ENCODE data around the gene HAUS3. TPM values are rescaled to one million over a fixed set of nuclear protein-coding genes. Genes with fewer than 3 reads are reported as not detected.
"Not testable (repeated sequence)": the region's sequence is repeated elsewhere in the genome, so short reads cannot be mapped to it uniquely, and the experiment has no call there.

Gene HAUS3
- total and polyA plus RNA-seq, 4 donors: 2.3 to 13.9 (median 5.3) TPM

DNA sequence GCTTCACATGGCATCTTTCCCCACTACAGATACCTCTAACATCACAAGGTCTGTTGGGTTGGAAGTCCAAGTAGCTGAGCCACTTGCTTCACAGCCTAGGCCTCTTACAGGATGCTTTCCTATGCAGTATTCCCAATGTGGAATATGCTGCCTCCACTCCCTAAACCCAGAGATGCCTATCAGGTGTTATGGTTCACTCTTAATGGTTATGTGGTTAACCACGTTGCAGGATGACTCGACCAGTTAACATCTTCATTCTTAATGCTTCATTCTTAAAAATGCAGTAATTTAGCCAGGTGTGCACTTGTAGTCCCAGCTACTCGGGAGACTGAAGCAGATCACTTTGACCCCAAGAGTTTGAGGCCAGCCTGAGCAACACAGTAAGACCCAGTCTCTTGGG lies 24.2 kb downstream of the HAUS3 start:
- Histone ChIP-seq H3K36me3 (ENCODE audit: control insufficient read depth in 4 of 4, insufficient read depth in 3 of 4, low read depth in 1 of 4, low read length in 3 of 4) (peaks cover 0 to under 1% (median 0%) of the 10 kb centered on the region in 4 donors), H3K4me3 (ENCODE audit: low read depth in 1 of 3, low read length in 3 of 3) (no peak overlapping the region), H3K27me3 (ENCODE audit: control insufficient read depth in 4 of 4, insufficient read depth in 4 of 4, low read length in 3 of 4) (no peaks in the 10 kb centered on the region), H3K9ac (ENCODE audit: low read depth in 1 of 2, low read length in 2 of 2) (no peak overlapping the region), H3K27ac (ENCODE audit: low read depth in 1 of 2, low read length in 2 of 2) (no peak overlapping the region), H3K9me3 (ENCODE audit: control insufficient read depth in 4 of 4, low read length in 3 of 4) (no peaks in the 10 kb centered on the region), H3K4me1 (ENCODE audit: control insufficient read depth in 4 of 4, insufficient read depth in 4 of 4, low read length in 3 of 4) (no peaks in the 10 kb centered on the region)
- DNase-seq (ENCODE audit: low spot score): no peak
- WGBS: 74% methylated on average over 3 of the region's 3 CpGs
- TF ChIP-seq CTCF (IDR thresholded peaks at IDR 0.05; ENCODE audit: low read depth, low read length, missing input control): no peak
- TF ChIP-seq, protein P1, sequence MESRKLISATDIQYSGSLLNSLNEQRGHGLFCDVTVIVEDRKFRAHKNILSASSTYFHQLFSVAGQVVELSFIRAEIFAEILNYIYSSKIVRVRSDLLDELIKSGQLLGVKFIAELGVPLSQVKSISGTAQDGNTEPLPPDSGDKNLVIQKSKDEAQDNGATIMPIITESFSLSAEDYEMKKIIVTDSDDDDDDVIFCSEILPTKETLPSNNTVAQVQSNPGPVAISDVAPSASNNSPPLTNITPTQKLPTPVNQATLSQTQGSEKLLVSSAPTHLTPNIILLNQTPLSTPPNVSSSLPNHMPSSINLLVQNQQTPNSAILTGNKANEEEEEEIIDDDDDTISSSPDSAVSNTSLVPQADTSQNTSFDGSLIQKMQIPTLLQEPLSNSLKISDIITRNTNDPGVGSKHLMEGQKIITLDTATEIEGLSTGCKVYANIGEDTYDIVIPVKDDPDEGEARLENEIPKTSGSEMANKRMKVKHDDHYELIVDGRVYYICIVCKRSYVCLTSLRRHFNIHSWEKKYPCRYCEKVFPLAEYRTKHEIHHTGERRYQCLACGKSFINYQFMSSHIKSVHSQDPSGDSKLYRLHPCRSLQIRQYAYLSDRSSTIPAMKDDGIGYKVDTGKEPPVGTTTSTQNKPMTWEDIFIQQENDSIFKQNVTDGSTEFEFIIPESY (IDR thresholded peaks at IDR 0.05): no peak
- no peak for TF ChIP-seq EGR1 (IDR thresholded peaks at IDR 0.05; ENCODE audit: low read depth in 2 of 2)
- TF ChIP-seq, protein P2, sequence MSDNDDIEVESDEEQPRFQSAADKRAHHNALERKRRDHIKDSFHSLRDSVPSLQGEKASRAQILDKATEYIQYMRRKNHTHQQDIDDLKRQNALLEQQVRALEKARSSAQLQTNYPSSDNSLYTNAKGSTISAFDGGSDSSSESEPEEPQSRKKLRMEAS (IDR thresholded peaks at IDR 0.05): no peak
- no peak for TF ChIP-seq GABPA (IDR thresholded peaks at IDR 0.05 in 1 of 2, conservative IDR thresholded peaks at IDR 0.05 in 1 of 2)
- TF ChIP-seq SP1 (IDR thresholded peaks at IDR 0.05): no peak
- TF ChIP-seq FOXA1 (IDR thresholded peaks at IDR 0.05): no peak
- TF ChIP-seq HNF4G (IDR thresholded peaks at IDR 0.05): no peak
- no peak for TF ChIP-seq YY1 (IDR thresholded peaks at IDR 0.05)
- TF ChIP-seq, protein P3, sequence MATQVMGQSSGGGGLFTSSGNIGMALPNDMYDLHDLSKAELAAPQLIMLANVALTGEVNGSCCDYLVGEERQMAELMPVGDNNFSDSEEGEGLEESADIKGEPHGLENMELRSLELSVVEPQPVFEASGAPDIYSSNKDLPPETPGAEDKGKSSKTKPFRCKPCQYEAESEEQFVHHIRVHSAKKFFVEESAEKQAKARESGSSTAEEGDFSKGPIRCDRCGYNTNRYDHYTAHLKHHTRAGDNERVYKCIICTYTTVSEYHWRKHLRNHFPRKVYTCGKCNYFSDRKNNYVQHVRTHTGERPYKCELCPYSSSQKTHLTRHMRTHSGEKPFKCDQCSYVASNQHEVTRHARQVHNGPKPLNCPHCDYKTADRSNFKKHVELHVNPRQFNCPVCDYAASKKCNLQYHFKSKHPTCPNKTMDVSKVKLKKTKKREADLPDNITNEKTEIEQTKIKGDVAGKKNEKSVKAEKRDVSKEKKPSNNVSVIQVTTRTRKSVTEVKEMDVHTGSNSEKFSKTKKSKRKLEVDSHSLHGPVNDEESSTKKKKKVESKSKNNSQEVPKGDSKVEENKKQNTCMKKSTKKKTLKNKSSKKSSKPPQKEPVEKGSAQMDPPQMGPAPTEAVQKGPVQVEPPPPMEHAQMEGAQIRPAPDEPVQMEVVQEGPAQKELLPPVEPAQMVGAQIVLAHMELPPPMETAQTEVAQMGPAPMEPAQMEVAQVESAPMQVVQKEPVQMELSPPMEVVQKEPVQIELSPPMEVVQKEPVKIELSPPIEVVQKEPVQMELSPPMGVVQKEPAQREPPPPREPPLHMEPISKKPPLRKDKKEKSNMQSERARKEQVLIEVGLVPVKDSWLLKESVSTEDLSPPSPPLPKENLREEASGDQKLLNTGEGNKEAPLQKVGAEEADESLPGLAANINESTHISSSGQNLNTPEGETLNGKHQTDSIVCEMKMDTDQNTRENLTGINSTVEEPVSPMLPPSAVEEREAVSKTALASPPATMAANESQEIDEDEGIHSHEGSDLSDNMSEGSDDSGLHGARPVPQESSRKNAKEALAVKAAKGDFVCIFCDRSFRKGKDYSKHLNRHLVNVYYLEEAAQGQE (IDR thresholded peaks at IDR 0.05): no peak
- TF ChIP-seq ATF3 (IDR thresholded peaks at IDR 0.05): no peak
- TF ChIP-seq HNF4A (conservative IDR thresholded peaks at IDR 0.05): no peak

- Histone ChIP-seq H3K9ac (ENCODE audit: low read depth in 1 of 2, low read length in 2 of 2) (no peak overlapping the region), H3K27me3 (ENCODE audit: control insufficient read depth in 4 of 4, insufficient read depth in 4 of 4, low read length in 3 of 4) (no peaks in the 10 kb centered on the region), H3K27ac (ENCODE audit: low read depth in 1 of 2, low read length in 2 of 2) (no peak overlapping the region), H3K36me3 (ENCODE audit: control insufficient read depth in 4 of 4, insufficient read depth in 3 of 4, low read depth in 1 of 4, low read length in 3 of 4) (peaks cover 0 to 2% (median under 1%) of the 10 kb centered on the region in 4 donors), H3K9me3 (ENCODE audit: control insufficient read depth in 4 of 4, low read length in 3 of 4) (no peaks in the 10 kb centered on the region), H3K4me1 (ENCODE audit: control insufficient read depth in 4 of 4, insufficient read depth in 4 of 4, low read length in 3 of 4) (no peaks in the 10 kb centered on the region), H3K4me3 (ENCODE audit: low read depth in 1 of 3, low read length in 3 of 3) (no peak overlapping the region)
- no peak for DNase-seq (ENCODE audit: low spot score)
- WGBS: 83% methylated on average over 1 of the region's 1 CpG
- TF ChIP-seq, protein P2 (IDR thresholded peaks at IDR 0.05): no peak
- no peak for TF ChIP-seq FOXA1 (IDR thresholded peaks at IDR 0.05)
- no peak for TF ChIP-seq SP1 (IDR thresholded peaks at IDR 0.05)
- no peak for TF ChIP-seq CTCF (IDR thresholded peaks at IDR 0.05; ENCODE audit: low read depth, low read length, missing input control)
- TF ChIP-seq JUND (IDR thresholded peaks at IDR 0.05): no peak
Observed at GRCh38 chr4:2212831-2213230, 29.1 kb downstream of the HAUS3 start.

- not testable (repeated sequence) for H3K9me3 ChIP-seq (ENCODE audit: control insufficient read depth in 4 of 4, low read length in 3 of 4); H3K27ac ChIP-seq (ENCODE audit: low read depth in 1 of 2, low read length in 2 of 2); H3K9ac ChIP-seq (ENCODE audit: low read depth in 1 of 2, low read length in 2 of 2); H3K4me3 ChIP-seq (ENCODE audit: low read depth in 1 of 3, low read length in 3 of 3); H3K4me1 ChIP-seq (ENCODE audit: control insufficient read depth in 4 of 4, insufficient read depth in 4 of 4, low read length in 3 of 4); H3K36me3 ChIP-seq (ENCODE audit: control insufficient read depth in 4 of 4, insufficient read depth in 3 of 4, low read depth in 1 of 4, low read length in 3 of 4); H3K27me3 ChIP-seq (ENCODE audit: control insufficient read depth in 4 of 4, insufficient read depth in 4 of 4, low read length in 3 of 4); DNase-seq (ENCODE audit: low spot score)
- WGBS: 98% methylated on average over 1 of the region's 1 CpG
Observed at GRCh38 chr4:2202789-2203188, 39.1 kb downstream of the HAUS3 start.

Measured in liver (tissue), 9 donors.